ENCODE measurements around the gene SDF4.

SDF4 gene, protein sequence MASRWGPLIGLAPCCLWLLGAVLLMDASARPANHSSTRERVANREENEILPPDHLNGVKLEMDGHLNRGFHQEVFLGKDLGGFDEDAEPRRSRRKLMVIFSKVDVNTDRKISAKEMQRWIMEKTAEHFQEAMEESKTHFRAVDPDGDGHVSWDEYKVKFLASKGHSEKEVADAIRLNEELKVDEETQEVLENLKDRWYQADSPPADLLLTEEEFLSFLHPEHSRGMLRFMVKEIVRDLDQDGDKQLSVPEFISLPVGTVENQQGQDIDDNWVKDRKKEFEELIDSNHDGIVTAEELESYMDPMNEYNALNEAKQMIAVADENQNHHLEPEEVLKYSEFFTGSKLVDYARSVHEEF

DNA sequence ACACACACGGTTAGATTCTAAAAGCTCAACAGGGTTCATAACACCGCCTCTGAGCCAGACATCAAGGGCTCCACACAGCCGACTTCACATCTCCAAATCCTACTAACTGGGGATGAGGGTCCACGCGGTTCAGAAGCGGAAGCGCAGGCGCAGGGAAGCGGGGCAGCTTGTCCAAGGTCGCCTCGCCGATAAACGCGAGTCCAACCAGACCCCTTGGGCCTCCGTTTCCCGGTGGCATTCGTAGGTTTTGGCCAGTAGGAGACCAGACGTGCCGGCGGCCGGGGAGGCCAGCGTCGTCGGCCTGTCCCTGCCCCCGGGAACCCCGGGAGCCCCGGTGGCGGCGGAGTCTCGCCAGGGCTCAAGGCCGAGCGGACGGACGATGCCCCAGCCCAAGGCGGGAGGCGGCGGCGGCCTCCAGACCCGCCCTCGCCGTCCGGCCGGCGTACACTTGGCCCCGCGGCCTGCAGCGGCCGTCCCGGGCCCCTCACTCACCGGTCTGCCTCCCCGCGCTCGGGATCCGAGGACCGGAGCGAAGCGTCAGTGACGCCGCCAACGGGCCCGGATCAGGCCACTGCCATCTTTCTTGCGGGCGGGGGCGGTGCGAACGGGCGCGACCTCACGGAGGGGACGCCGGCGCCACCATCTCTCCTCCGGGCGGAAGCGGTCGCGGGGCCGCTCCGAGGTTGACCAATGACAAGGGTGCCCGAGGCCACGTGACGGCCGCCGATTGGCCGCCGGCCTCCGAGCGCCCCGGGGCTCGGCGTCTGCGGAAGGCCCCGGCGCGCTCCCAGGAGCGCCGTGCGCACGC is at the start of gene SDF4:
SDF4 (minus strand) TSS at position 602 of the 808 bp plus-strand sequence. CDS start 3,229 bp downstream, outside the sequence.
- peak; percentile 96 for DNase-seq

- no peak for DNase-seq
These were observed 49.1 kb upstream of the SDF4 start for GRCh38 chr1:1280782-1281481.

DNA sequence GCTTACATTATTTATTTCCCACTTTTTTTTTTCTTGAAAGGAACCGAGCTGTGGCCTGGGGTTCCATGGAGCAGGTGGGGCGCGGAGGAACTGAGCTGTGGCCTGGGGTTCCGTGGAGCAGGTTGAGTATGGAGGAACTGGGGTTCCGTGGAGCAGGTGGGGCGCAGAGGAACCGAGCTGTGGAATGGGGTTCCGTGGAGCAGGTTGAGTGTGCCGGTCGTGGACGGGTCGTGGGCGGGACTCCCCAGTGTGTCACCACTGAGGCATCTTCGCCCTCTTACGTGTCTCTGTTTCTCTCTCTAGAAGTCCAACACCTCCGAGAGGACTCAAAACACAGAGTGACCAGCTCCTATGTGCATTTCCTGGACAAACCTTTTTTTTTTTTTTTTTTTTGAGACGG is 47.2 kb upstream of the SDF4 start:
- no peak for DNase-seq

DNA sequence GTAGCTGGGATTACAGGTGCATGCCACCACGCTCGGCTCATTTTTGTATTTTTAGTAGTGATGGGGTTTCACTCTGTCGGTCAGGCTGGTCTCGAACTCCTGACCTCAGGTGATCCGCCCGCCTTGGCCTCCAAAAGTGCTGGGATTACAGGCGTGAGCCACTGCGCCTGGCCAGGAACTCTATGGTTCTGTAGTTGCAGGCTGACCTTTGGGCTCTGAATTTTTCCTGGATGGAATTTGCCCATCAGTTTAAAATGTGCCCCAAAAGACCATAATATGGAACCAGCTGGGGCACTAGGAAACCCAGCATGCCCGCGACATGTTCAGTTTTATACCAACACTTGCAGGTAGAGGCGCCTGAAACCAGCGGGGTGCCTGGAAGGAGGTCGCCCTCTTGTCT is 46.8 kb upstream of the SDF4 start:
- no peak for DNase-seq

DNA sequence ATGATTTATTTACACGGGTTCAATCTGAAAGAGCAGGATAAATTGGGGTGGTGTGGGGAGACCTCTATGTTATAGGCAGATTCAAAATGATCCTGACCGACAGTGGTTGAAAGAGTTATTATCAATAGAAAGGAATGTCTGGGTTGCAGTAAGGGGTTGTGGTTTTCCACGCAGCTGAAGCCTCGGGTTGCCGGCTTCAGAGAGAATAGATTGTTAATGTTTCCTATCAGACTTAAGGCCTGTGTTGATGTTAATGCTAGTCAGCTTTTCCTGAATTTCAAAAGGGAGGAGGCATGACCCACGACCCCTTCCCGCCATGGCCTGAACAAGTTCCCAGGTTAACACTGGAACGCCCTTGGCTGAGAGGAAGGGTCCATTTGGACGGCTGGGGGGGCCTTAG is 44.0 kb upstream of the SDF4 start:
- DNase-seq: no peak

- no peak for DNase-seq
These were observed 43.2 kb upstream of the SDF4 start for GRCh38 chr1:1274931-1275431.

DNA sequence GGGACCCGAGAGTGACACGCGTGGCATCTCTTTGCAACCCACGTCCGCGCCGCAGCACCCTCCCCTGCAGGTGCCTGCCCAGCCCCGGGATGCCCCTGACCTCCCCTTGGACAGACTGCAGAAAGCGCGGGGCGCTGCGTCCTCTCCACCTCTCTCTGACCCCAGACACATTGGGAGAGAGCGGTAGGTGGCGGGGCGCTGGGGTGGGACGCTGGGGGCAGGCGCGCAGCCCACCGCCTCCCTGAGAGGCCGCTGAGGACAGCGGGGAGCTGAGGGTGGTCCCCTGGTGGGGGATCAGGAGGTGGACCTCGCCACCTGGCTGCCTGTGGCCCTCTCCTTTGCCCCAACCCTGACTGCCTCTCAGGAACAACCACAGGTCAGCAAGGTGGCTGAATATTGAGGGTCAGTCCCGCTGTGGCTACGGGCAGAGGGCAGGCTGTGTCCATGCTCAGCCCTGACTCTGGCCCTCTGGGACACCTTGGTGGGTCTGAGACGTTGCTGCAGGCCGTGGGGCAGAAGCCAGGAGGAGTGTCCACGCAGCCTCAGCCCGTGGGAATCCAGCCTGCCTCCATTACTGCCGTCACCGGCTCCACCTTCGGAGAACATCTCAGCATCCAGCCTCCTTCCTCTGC is 42.6 kb upstream of the SDF4 start:
- DNase-seq: no peak

GRCh38 chr1:1273512-1274298 is 41.9 kb upstream of the SDF4 start, which contains the start of gene UBE2J2:
UBE2J2 (minus strand) TSS chr1:1273854; CDS start chr1:1267992, 5,862 bp downstream.
- DNase-seq: peak; percentile 85

- no peak for DNase-seq
These were observed 41.4 kb upstream of the SDF4 start for GRCh38 chr1:1273209-1273511.

GRCh38 chr1:1272341-1273208 is 40.8 kb upstream of the SDF4 start:
- DNase-seq: no peak

- DNase-seq: no peak
These were observed 39.0 kb upstream of the SDF4 start for GRCh38 chr1:1270813-1271212.

DNA sequence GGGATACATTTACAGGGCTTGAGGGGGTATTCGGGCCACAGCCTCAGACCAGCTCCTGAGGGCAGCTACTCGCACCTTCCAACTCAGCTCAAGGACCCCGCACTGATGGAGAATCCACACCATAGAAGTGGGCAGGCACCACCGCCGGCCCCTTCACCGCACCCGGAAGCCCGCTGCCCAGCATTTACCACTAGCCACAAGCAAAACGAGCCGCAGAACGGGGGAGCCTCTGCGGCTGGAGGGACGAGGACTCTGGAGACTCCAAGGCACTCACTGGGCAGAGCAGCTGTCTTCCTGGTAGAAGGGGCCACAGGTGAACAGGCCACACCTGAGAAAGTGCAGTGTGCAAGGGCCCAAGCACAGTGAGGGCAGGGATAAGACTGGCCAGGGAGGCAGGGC is 36.5 kb upstream of the SDF4 start:
- DNase-seq: no peak

- DNase-seq: no peak
These were observed 35.9 kb upstream of the SDF4 start for GRCh38 chr1:1267488-1268283.

DNA sequence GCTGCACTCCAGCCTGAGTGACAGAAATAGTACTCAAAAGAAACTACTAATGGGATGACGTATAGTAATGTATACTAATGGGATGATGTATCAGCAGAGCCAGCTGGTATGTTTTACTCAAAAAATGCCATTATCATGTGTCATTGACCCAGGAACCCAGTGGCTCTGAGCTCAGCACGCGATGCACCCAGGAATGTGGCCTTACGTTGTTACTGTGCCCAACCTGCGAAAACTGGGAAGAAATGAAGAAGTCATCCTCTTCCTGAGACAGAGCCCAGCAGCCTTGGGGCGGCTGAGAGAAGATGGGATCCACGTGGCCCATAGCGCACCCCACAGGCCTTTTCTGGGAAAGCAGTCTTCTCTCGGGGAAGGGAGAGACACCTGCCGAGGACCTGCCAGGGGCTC is 33.1 kb upstream of the SDF4 start:
- no peak for DNase-seq

DNA sequence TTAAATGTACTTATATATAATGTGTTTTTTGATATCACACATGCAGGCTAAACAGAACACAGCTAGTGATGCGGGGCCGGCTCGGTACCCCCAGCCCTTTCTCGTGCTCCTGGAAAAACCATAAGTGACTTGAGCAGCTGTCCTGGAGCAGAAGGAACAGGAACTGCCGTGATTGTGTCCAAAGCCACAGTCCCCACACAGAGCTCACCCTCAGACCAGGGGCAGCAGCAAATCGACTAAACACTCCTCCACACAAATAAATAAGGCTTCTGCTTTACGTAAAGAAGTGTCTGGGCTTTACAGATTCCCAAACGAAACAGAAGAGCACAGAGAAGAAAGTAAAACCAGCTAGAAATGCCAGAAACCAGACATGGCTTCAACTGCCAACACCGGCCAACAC is 32.2 kb upstream of the SDF4 start:
- DNase-seq: no peak

- no peak for DNase-seq
These were observed 31.0 kb upstream of the SDF4 start for GRCh38 chr1:1262758-1263157.

GRCh38 chr1:1262071-1262470 is 30.3 kb upstream of the SDF4 start:
- no peak for DNase-seq

- no peak for DNase-seq
These were observed 29.2 kb upstream of the SDF4 start for GRCh38 chr1:1260843-1261560.

DNA sequence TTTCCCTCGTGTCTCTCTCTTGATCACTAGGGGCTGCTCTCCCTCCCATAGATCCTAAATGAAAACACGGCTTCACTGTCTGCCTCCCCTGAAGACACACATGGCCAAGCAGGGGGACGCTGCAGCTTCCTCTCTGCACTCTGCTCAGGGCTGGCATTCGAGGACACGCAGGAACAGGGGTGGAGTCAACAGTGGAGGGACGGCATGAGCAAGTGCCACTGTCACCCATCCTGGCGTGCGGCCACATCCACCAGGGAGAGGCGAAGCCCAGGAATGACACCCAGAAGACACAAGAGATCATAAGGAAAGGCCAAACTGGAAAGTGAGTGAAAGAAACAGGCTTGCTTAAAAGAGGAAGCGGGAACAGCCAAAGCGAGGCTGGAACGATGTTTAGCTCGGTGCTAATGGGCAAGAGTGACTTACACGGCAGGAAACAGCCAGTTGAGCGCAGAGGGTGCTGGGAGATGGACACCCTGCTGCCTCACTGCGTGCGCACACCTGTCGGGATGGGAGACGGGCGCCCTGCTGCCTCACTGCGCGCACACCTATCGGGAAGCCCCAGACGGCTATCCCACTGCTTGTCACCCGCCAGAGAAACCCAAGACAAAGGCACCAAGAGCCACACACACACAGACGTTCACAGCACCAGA is 28.3 kb upstream of the SDF4 start:
- no peak for DNase-seq
